Skeletal muscle tissue (tissue), 4 donors: ENCODE results near the gene SND1. TPM values are rescaled to one million over a fixed set of nuclear protein-coding genes. Genes with fewer than 3 reads are reported as not detected.

ENCODE experiments used
- H3K27ac ChIP-seq: one replicate; pipeline ENCODE4 v1.7.0; 2013; ENCODE audit warnings: mild to moderate bottlenecking, low read depth, low read length, inconsistent platforms
- H3K27me3 ChIP-seq, 3 donors: one replicate each; pipeline ENCODE4 v1.7.0; 2013; ENCODE audit warnings: low read length in 3 of 3; ENCODE audit not compliant: control insufficient read depth in 3 of 3, insufficient read depth in 3 of 3
- H3K36me3 ChIP-seq, 3 donors: one replicate each; pipeline ENCODE4 v1.7.0; 2013; ENCODE audit warnings: low read length in 3 of 3; ENCODE audit not compliant: control insufficient read depth in 3 of 3, insufficient read depth in 3 of 3
- H3K4me1 ChIP-seq, 3 donors: one replicate each; pipeline ENCODE4 v1.7.0; 2013; ENCODE audit warnings: low read length in 3 of 3, mild to moderate bottlenecking in 3 of 3; ENCODE audit not compliant: control insufficient read depth in 3 of 3, insufficient read depth in 3 of 3
- H3K4me3 ChIP-seq, 3 donors: one replicate each; pipeline ENCODE4 v1.7.0; 2013; ENCODE audit warnings: low read length in 3 of 3
- H3K9ac ChIP-seq, 3 donors: one replicate each; pipeline ENCODE4 v1.7.0; 2013; ENCODE audit warnings: low read length in 3 of 3, mild to moderate bottlenecking in 3 of 3, moderate library complexity in 2 of 3, low read depth in 1 of 3
- H3K9me3 ChIP-seq, 3 donors: one replicate each; pipeline ENCODE4 v1.7.0; 2013; ENCODE audit warnings: low read length in 3 of 3; ENCODE audit not compliant: control insufficient read depth in 3 of 3
- total RNA-seq: library from RNA; depleted of rRNA; stranded (reverse); fragments of >200 nt; gene quantifications from one replicate; pipeline ENCODE4 v1.2.3, GENCODE V29; 2014
- donor health status: Osteomylitis.

Gene SND1
- total RNA-seq, 1 donor from 2014 or later: 104 TPM

GRCh38 chr7:127930341-127931328, 278.6 kb downstream of the SND1 start:
- no peak overlapping the region for H3K4me3 ChIP-seq
- H3K27me3 ChIP-seq: no peaks in the 10 kb centered on the region
- H3K36me3 ChIP-seq: peaks cover 2 to 15% (median 9%) of the 10 kb centered on the region in 3 donors
- no peaks in the 10 kb centered on the region for H3K9me3 ChIP-seq
- H3K4me1 ChIP-seq: peaks cover 0 to 2% (median 0%) of the 10 kb centered on the region in 3 donors
- no peak overlapping the region for H3K9ac ChIP-seq
- H3K27ac ChIP-seq: no peak overlapping the region

GRCh38 chr7:127932076-127932475, 280.1 kb downstream of the SND1 start:
- H3K4me3 ChIP-seq: no peak overlapping the region
- H3K9ac ChIP-seq: no peak overlapping the region
- H3K4me1 ChIP-seq: peaks cover 0 to 4% (median 3%) of the 10 kb centered on the region in 3 donors
- peaks cover 2 to 15% (median 9%) of the 10 kb centered on the region in 3 donors for H3K36me3 ChIP-seq
- H3K9me3 ChIP-seq: no peaks in the 10 kb centered on the region
- H3K27me3 ChIP-seq: no peaks in the 10 kb centered on the region
- H3K27ac ChIP-seq: no peak overlapping the region

GRCh38 chr7:127932496-127932895, 280.5 kb downstream of the SND1 start:
- H3K27ac ChIP-seq: no peak overlapping the region
- peaks cover 0 to 4% (median 3%) of the 10 kb centered on the region in 3 donors for H3K4me1 ChIP-seq
- H3K9ac ChIP-seq: no peak overlapping the region
- H3K9me3 ChIP-seq: no peaks in the 10 kb centered on the region
- peaks cover 2 to 15% (median 9%) of the 10 kb centered on the region in 3 donors for H3K36me3 ChIP-seq
- no peak overlapping the region for H3K4me3 ChIP-seq
- H3K27me3 ChIP-seq: no peaks in the 10 kb centered on the region

GRCh38 chr7:127933146-127933545, 281.2 kb downstream of the SND1 start:
- peaks cover 2 to 15% (median 9%) of the 10 kb centered on the region in 3 donors for H3K36me3 ChIP-seq

GRCh38 chr7:127934711-127935110, 282.7 kb downstream of the SND1 start:
- Histone ChIP-seq H3K9ac (no peak overlapping the region), H3K36me3 (peaks cover 2 to 7% (median 5%) of the 10 kb centered on the region in 3 donors), H3K4me3 (no peak overlapping the region), H3K27ac (no peak overlapping the region), H3K9me3 (no peaks in the 10 kb centered on the region), H3K4me1 (peaks cover 0 to 4% (median 3%) of the 10 kb centered on the region in 3 donors), H3K27me3 (no peaks in the 10 kb centered on the region)

More at GRCh38 chr7:127933146-127933545, 281.2 kb downstream of the SND1 start:
- no peaks in the 10 kb centered on the region for H3K9me3 ChIP-seq
- H3K4me3 ChIP-seq: no peak overlapping the region
- no peak overlapping the region for H3K27ac ChIP-seq
- no peak overlapping the region for H3K9ac ChIP-seq
- peaks cover 0 to 4% (median 3%) of the 10 kb centered on the region in 3 donors for H3K4me1 ChIP-seq
- no peaks in the 10 kb centered on the region for H3K27me3 ChIP-seq

GRCh38 chr7:127935847-127936376, 283.9 kb downstream of the SND1 start:
- Histone ChIP-seq H3K9me3 (no peaks in the 10 kb centered on the region), H3K4me3 (no peak overlapping the region), H3K27me3 (no peaks in the 10 kb centered on the region), H3K9ac (no peak overlapping the region), H3K36me3 (no peaks in the 10 kb centered on the region), H3K4me1 (peaks cover 0 to 4% (median 3%) of the 10 kb centered on the region in 3 donors), H3K27ac (no peak overlapping the region)

- no peak overlapping the region for H3K9ac ChIP-seq
- H3K27me3 ChIP-seq: no peaks in the 10 kb centered on the region
- H3K9me3 ChIP-seq: no peaks in the 10 kb centered on the region
- no peak overlapping the region for H3K4me3 ChIP-seq
- no peak overlapping the region for H3K27ac ChIP-seq
- H3K4me1 ChIP-seq: peaks cover 0 to 4% (median 3%) of the 10 kb centered on the region in 3 donors
- no peaks in the 10 kb centered on the region for H3K36me3 ChIP-seq
Measured at GRCh38 chr7:127937066-127937680, 285.2 kb downstream of the SND1 start.

GRCh38 chr7:127938588-127938987, 286.6 kb downstream of the SND1 start:
- Histone ChIP-seq H3K9ac (no peak overlapping the region), H3K27ac (no peak overlapping the region), H3K36me3 (no peaks in the 10 kb centered on the region), H3K4me1 (peaks cover 0 to 4% (median 3%) of the 10 kb centered on the region in 3 donors), H3K9me3 (no peaks in the 10 kb centered on the region), H3K4me3 (no peak overlapping the region), H3K27me3 (no peaks in the 10 kb centered on the region)

- Histone ChIP-seq H3K9me3 (no peaks in the 10 kb centered on the region), H3K27ac (no peak overlapping the region)
Measured at GRCh38 chr7:127940381-127941160, 288.6 kb downstream of the SND1 start.

More at GRCh38 chr7:127940381-127941160, 288.6 kb downstream of the SND1 start:
- H3K36me3 ChIP-seq: no peaks in the 10 kb centered on the region
- H3K4me1 ChIP-seq: peaks cover 0 to 4% (median 2%) of the 10 kb centered on the region in 3 donors
- H3K4me3 ChIP-seq: no peak overlapping the region
- H3K9ac ChIP-seq: no peak overlapping the region
- H3K27me3 ChIP-seq: no peaks in the 10 kb centered on the region
